Esophagus squamous epithelium (tissue), 4 donors: ENCODE measurements around the gene PARP9.

Experiments
- POLR2A ChIP-seq, 4 donors: fragments of 450-650 bp; IDR thresholded peaks; one replicate each; pipeline ENCODE4 v1.6.1; 2017; ENCODE audit warnings: antibody characterized with exemption in 4 of 4, mild to moderate bottlenecking in 4 of 4, moderate library complexity in 3 of 4
- TF ChIP-seq, protein P1 (sequence below), 6 experiments: fragments of 450-650 bp in 4 of 6; fragments of 200-600 bp in 2 of 6; sonication (generic) in 2 of 6; IDR thresholded peaks; one replicate each; pipeline ENCODE4 v1.5.1; 2016 to 2019; ENCODE audit warnings: antibody characterized with exemption in 6 of 6, mild to moderate bottlenecking in 4 of 6, moderate library complexity in 4 of 6

DNA sequence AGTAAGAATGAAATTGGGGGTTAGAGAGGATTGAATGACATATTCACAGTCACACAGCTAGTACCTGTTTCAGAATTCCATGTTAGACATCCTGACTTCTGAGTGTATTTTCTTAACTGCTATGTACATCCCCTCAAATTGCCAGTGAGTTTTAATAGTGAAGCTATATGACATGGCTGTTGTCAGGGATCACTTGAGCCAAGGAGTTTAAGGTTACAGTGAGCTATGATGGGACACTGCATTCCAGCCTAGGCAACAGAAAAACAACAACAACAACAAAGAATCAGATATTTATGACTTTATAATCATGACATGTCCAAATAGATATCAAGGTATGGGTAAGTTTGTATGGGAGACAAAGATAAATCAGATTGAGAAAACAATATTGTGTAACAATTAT, 29.9 kb upstream of the PARP9 start:
- TF ChIP-seq POLR2A (IDR thresholded peaks at IDR 0.05), result no peak
- TF ChIP-seq, protein P1, sequence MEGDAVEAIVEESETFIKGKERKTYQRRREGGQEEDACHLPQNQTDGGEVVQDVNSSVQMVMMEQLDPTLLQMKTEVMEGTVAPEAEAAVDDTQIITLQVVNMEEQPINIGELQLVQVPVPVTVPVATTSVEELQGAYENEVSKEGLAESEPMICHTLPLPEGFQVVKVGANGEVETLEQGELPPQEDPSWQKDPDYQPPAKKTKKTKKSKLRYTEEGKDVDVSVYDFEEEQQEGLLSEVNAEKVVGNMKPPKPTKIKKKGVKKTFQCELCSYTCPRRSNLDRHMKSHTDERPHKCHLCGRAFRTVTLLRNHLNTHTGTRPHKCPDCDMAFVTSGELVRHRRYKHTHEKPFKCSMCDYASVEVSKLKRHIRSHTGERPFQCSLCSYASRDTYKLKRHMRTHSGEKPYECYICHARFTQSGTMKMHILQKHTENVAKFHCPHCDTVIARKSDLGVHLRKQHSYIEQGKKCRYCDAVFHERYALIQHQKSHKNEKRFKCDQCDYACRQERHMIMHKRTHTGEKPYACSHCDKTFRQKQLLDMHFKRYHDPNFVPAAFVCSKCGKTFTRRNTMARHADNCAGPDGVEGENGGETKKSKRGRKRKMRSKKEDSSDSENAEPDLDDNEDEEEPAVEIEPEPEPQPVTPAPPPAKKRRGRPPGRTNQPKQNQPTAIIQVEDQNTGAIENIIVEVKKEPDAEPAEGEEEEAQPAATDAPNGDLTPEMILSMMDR (IDR thresholded peaks at IDR 0.05), result no peak
